ENCODE measurements around the gene HRH1.
"Not testable (repeated sequence)": the region's sequence is repeated elsewhere in the genome, so short reads cannot be mapped to it uniquely, and the experiment has no call there.

The HRH1 gene

DNA sequence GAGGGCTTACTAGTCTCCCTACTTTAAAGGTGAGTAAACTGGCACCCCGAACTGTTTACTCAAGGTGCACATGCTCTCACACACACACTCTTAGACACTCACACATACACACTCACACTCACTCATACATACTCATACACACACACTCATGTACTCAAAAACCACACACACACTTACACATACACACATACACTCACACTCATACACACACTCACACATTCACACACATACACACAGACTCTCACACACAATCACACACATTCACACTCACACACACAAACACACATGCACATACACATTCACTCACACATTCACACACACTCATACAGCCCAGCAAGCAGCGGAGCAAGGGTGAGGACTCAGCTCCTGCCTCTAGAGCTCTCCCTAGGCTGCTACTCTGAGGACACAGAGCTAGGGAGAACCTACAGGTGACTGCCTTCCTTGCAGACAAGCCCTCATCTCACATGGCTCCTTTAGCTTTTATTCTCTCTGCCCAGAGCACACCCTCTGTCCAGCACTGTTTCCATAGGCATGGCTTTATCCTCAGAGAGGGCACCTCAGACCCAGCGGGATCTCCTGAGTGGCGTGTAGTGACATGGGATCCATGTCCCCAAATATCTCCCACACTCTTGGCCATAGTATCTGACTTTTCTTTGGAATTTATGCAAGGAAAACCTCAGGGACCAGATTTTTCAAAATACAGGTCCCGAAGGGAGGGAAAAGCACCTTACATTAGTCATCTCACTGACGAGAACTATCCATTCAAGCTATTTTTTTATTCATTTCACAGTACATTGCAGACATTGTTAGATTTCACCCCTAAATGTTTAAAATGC is 91.8 kb downstream of the HRH1 start:
- no peak for DNase-seq

- no peak for DNase-seq
Measured at GRCh38 chr3:11246663-11246970, 92.3 kb downstream of the HRH1 start.

- no peak for DNase-seq
Measured at GRCh38 chr3:11247362-11247761, 93.1 kb downstream of the HRH1 start.

DNA sequence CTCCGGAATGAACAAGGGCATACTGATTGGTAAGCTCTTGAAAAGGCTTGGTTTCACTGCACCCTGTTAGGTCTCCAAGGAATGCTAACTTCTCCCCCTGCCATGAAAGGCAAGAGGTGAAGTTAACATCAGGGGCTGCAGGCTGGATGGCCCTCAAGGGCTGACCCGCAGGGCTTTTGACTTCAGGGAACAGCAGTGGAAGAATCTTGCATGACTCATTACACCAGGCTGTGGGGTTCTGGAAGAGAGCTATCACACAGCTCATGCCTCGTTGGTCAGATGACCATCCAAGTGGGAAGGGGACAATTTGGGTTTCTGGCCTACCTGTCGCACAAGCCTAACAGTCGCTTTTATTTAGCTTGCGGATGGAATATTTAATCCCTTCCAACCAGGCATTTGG is 94.3 kb downstream of the HRH1 start:
- no peak for DNase-seq

- no peak for DNase-seq
Measured at GRCh38 chr3:11250902-11251806, 96.9 kb downstream of the HRH1 start.

DNA sequence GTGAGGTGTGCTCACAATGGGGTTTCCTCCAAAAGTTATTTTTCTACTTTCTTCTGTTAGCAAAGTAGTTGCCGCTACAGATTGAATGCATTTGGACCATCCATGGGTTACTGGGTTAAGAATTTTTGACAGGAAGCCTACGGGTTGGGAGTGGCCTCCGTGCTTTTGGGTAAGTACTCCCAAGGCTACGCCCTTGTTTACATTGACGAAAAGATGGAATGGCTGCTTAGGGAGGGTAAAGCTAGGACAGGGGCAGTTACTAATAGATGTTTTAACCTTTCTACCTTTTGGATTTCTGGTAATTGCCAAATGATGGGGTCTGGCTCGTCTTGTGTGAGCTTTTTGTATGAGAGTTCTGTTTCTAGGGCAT is 97.5 kb downstream of the HRH1 start:
- no peak for DNase-seq

- DNase-seq = no peak
Measured at GRCh38 chr3:11254876-11255275, 100.6 kb downstream of the HRH1 start.

DNA sequence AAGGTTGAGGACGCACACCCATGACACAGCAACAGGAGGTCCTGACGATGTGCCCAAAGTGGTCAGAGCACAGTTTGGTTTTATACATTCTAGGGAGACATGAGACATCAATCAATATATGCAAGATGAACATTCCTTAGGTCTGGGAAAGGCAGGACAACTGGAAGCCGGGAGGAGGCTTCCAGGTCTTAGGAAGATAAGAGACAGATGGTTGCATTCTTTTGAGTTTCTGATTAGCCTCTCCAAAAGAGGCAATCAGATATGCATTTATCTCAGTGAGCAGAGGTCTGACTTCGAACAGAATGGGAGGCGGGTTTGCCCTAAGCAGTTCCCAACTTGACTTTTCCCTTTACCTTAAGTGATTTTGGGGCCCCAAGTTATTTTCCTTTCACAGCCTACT is 101.2 kb downstream of the HRH1 start:
- DNase-seq = not testable (repeated sequence)

DNA sequence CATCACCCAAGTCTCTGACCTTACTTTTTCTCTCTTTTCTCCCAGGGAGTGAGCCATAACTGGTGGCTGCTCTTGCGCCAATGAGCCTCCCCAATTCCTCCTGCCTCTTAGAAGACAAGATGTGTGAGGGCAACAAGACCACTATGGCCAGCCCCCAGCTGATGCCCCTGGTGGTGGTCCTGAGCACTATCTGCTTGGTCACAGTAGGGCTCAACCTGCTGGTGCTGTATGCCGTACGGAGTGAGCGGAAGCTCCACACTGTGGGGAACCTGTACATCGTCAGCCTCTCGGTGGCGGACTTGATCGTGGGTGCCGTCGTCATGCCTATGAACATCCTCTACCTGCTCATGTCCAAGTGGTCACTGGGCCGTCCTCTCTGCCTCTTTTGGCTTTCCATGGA is 104.7 kb downstream of the HRH1 start:
- no peak for DNase-seq

DNA sequence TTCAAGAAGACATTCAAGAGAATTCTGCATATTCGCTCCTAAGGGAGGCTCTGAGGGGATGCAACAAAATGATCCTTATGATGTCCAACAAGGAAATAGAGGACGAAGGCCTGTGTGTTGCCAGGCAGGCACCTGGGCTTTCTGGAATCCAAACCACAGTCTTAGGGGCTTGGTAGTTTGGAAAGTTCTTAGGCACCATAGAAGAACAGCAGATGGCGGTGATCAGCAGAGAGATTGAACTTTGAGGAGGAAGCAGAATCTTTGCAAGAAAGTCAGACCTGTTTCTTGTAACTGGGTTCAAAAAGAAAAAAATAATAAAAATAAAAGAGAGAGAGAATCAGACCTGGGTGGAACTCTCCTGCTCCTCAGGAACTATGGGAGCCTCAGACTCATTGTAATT is 106.2 kb downstream of the HRH1 start:
- DNase-seq = no peak

- no peak for DNase-seq
Measured at GRCh38 chr3:11269007-11269406, 114.7 kb downstream of the HRH1 start.

- peak; percentile 96 for DNase-seq
Measured at GRCh38 chr3:11271986-11272904, 118.0 kb downstream of the HRH1 start, which contains the start of gene ATG7. Gene ATG7, plus strand, starts transcription at chr3:11272397. Its CDS starts 26,299 bp downstream, at chr3:11298696.

DNA sequence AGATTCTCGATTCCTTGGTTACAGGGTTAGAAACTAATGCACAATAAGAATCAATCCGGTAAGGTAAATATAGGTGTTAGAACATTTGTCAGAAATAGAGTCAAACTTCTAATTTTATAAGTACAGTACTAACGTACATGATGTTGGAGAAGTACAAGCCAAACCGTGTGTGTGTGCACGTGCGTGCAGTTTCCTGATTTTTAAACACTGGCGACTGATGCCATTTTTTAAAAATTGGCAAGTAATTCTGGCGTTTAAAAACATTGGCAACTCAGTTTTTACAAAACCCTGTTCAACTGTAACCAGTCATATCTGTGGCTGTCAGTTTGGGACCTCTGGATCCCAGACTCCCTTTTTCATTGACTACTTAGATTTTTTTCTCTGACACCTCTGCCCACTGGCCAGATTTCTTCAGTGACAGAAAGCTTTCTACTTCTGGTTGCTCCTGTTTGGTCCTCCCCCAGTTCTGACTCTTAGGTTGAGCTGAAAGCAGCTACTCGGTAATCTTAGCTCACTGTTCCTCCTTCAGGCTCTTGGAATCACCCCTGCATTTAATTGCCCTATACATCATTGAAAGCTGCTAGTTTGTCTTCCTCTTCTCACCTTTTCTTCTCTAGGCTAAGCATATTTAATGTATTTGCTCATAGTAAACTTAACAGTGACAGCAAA is 118.7 kb downstream of the HRH1 start:
- no peak for DNase-seq

- no peak for DNase-seq
Measured at GRCh38 chr3:11273891-11274291, 119.6 kb downstream of the HRH1 start.

GRCh38 chr3:11274566-11275142 is 120.4 kb downstream of the HRH1 start:
- DNase-seq = no peak

GRCh38 chr3:11275926-11276325 is 121.6 kb downstream of the HRH1 start:
- DNase-seq = no peak

- DNase-seq = no peak
Measured at GRCh38 chr3:11276901-11277300, 122.6 kb downstream of the HRH1 start.

DNA sequence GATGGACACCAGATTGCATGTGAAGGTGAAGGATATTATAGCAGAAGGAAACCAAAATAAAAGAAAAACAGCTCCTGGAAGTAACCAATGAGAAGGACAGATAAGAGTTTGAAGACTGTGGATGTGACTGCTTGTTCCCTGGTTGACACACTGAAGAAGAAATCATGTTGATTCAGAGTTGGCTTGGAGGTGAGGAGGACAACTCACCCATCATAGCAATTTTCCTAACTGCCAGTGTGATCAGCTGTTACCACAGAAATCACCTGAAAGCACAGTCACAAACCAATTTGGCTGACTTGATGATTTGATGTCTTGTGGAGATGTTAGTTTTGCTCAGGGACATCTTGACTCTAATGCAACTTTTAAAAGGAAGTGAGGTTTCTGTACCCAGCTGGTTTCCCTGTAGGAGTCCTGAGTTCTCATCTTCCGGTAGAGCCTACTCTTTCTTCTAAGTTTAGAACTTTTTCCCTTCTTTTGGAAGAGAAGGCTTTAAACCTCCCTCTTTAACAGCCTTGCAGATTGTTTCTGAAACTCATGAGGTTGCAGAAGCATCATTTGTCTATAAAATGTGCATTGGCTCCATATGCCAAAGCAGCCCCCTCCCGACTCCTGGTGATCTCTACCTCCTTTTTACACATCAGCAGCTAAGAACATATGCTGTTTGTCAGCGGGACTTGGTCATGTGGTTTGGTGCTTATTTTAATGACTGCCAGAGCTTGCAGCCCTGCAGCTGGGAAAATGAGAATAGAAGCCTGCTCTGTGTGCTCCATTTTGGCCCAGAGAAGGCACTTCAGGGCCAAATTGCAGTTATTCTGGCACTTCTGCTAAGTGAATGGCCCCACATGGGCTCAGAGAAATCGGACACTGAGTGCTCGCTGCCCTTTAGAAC is 128.2 kb downstream of the HRH1 start:
- no peak for DNase-seq

DNA sequence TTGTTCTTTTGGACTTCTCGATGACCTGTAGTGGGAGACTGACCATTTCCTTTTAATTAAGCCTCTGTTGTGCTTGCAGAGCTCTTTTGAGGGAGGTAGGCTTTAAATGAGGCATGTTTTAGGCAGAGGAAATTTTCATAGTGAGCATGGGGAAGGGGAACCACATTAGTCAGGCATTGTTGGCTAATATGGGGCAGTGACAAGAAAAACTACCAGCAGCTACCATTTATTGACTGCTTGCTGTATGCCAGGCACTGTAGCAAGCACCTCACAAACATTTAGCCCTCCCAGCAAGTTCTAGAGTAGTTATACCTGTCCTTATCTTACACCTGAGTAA is 128.8 kb downstream of the HRH1 start:
- DNase-seq = no peak

DNA sequence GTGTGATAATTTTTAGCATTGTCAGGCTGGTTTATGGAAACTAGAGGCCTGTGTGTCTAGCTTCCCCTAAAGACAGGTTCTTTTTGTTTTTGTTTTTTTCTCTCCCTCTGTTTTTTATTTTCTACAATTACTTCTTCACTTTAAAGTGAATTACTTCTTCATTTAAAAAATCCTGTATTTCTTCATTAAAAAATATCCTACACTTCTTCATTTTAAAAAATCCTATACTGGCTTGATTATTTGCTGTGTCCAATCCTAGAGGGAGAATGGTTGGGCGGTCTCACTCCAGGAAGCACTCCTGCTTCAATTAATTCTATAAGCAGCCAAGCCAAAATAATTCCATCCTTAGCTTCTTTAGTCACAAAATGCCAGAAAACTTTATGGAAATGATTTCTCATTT is 129.7 kb downstream of the HRH1 start:
- DNase-seq = no peak

GRCh38 chr3:11285471-11285870 is 131.2 kb downstream of the HRH1 start:
- DNase-seq = no peak

All from stimulated activated CD4-positive, alpha-beta T cell treated with anti-CD3 and anti-CD28 coated beads, Interleukin-2, amount 100 ng/mL, for 48 hours (primary cell).